Body of pancreas (tissue), 4 donors: ENCODE data around the gene NSMCE1. TPM values are rescaled to one million over a fixed set of nuclear protein-coding genes. Genes with fewer than 3 reads are reported as not detected.

Experiments used
- ATAC-seq: fragments of 150-250 bp; one replicate; pipeline ENCODE4 v1.9.1; 2016
- DNase-seq, 4 donors: peaks; one replicate each; pipeline ENCODE4 v3.0.0-alpha.2; 2019
- H3K27ac ChIP-seq, 4 donors: fragments of 200-600 bp; sonication (generic); 1 replicate in 3 of 4; 2 replicates in 1 of 4; pipeline versions ENCODE4 v1.5.1 to v1.6.1; 2016 to 2019; ENCODE audit warnings: mild to moderate bottlenecking in 1 of 4, mixed read lengths in 1 of 4, moderate library complexity in 1 of 4
- H3K27me3 ChIP-seq, 2 donors: fragments of 200-600 bp; sonication (generic); one replicate each; pipeline ENCODE4 v1.6.0; 2016; ENCODE audit warnings: mild to moderate bottlenecking in 1 of 2
- H3K36me3 ChIP-seq, 2 donors: fragments of 200-600 bp; sonication (generic); replicated peaks in 1 of 2; 2 replicates each; pipeline ENCODE4 v1.5.1; 2016; ENCODE audit warnings: low read depth in 2 of 2; ENCODE audit not compliant: insufficient read depth in 1 of 2
- H3K4me1 ChIP-seq: fragments of 200-600 bp; sonication (generic); one replicate; pipeline ENCODE4 v1.6.0; 2016
- H3K4me3 ChIP-seq, 2 donors: fragments of 200-600 bp; sonication (generic); 1 replicate in 1 of 2; 2 replicates in 1 of 2; pipeline ENCODE4 v1.5.1; 2016 to 2019
- H3K9me3 ChIP-seq, 3 donors: fragments of 200-600 bp; sonication (generic); 1 replicate in 2 of 3; 2 replicates in 1 of 3; pipeline ENCODE4 v1.5.1; 2016
- POLR2A ChIP-seq, 3 donors: fragments of 450-650 bp; IDR thresholded peaks; one replicate each; pipeline ENCODE4 v1.6.1; 2016; ENCODE audit warnings: antibody characterized with exemption in 3 of 3, mild to moderate bottlenecking in 2 of 3
- WGBS, 2 donors: methylation state at CpG; one replicate each; pipeline ENCODE4 v1.1.5; 2017; 5-methylcytosine and 5-hydroxymethylcytosine counted together
- intact Hi-C: fragments of 100-400 bp; cut with DNase I; formaldehyde crosslinking; loops from one replicate; pipeline ENCODE4 v1.15.1; 2023
- total RNA-seq, 2 donors: library from RNA; depleted of rRNA; stranded (reverse); fragments of >200 nt; gene quantifications; one replicate each; pipeline ENCODE4 v1.1.0, GENCODE V29; 2016
- TF ChIP-seq, protein P1 (sequence below), 7 experiments: fragments of 450-650 bp in 4 of 7; fragments of 200-600 bp in 3 of 7; sonication (generic) in 3 of 7; IDR thresholded peaks; one replicate each; pipeline ENCODE4 v1.5.1; 2016 to 2019; ENCODE audit warnings: antibody characterized with exemption in 7 of 7

Gene NSMCE1
- total RNA-seq, 2 donors from 2014 or later = 20.1 to 29.1 TPM

DNA sequence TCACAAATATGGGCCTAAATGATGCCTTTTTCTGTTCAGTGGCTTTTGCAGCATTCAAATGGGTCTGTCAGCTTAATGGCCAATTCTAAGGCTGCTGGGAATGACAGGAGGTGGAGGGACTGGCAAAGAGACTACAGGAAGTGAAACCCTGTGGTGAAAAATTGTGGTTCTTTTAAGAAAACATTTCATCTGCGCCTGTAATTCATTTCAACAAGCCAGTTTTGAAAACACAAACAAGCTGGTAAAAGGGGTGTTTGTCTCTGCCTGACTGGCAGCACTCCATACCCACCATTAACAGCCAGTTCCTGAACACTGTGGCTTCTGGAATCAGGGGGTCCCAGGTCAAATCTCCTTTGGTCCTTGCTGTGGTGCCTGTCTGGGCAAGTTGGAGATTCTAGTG lies 68.8 kb downstream of the NSMCE1 start:
- H3K27me3 ChIP-seq = no peaks in the 10 kb centered on the region
- H3K4me3 ChIP-seq = no peak overlapping the region
- intact Hi-C loops = no loop called here
- ATAC-seq (no peak), DNase-seq (no peak)
- peaks cover 16% of the 10 kb centered on the region for H3K4me1 ChIP-seq
- no peaks in the 10 kb centered on the region for H3K9me3 ChIP-seq
- no peaks in the 10 kb centered on the region for H3K36me3 ChIP-seq
- WGBS, 2 donors = 44 to 63% methylated on average over 1 of the region's 1 CpG
- no peak for TF ChIP-seq POLR2A (IDR thresholded peaks at IDR 0.05)
- TF ChIP-seq, protein P1, sequence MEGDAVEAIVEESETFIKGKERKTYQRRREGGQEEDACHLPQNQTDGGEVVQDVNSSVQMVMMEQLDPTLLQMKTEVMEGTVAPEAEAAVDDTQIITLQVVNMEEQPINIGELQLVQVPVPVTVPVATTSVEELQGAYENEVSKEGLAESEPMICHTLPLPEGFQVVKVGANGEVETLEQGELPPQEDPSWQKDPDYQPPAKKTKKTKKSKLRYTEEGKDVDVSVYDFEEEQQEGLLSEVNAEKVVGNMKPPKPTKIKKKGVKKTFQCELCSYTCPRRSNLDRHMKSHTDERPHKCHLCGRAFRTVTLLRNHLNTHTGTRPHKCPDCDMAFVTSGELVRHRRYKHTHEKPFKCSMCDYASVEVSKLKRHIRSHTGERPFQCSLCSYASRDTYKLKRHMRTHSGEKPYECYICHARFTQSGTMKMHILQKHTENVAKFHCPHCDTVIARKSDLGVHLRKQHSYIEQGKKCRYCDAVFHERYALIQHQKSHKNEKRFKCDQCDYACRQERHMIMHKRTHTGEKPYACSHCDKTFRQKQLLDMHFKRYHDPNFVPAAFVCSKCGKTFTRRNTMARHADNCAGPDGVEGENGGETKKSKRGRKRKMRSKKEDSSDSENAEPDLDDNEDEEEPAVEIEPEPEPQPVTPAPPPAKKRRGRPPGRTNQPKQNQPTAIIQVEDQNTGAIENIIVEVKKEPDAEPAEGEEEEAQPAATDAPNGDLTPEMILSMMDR (IDR thresholded peaks at IDR 0.05) = no peak
- H3K27ac ChIP-seq = peak overlapping the region in 1 of 4 donors; percentile 26

DNA sequence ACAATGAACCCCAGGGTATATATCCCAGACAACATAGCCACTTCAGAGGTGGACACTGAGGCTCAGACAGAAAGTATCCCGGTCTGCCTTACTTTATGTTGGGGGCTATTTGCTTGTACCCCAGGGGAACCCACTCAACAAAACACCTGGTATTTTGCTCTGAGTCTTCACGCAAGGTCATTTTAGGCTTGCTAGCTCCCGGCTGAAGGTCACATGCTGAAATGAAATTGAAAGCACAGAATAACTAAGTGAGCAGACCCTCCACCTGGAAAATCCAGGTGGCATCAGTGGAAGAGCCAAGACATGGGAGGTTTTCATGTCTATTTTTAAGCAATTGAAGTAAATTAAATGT lies 69.4 kb downstream of the NSMCE1 start:
- 58 to 62% methylated on average over 3 of the region's 3 CpGs for WGBS, 2 donors
- no peaks in the 10 kb centered on the region for H3K36me3 ChIP-seq
- intact Hi-C loops = no loop called here
- H3K4me3 ChIP-seq = no peak overlapping the region
- no peaks in the 10 kb centered on the region for H3K27me3 ChIP-seq
- no peak overlapping the region for H3K27ac ChIP-seq
- no peak for ATAC-seq
- DNase-seq = no peak
- H3K9me3 ChIP-seq = no peaks in the 10 kb centered on the region
- TF ChIP-seq, protein P1 (IDR thresholded peaks at IDR 0.05) = no peak
- TF ChIP-seq POLR2A (IDR thresholded peaks at IDR 0.05) = no peak
- H3K4me1 ChIP-seq = peaks cover 11% of the 10 kb centered on the region

DNA sequence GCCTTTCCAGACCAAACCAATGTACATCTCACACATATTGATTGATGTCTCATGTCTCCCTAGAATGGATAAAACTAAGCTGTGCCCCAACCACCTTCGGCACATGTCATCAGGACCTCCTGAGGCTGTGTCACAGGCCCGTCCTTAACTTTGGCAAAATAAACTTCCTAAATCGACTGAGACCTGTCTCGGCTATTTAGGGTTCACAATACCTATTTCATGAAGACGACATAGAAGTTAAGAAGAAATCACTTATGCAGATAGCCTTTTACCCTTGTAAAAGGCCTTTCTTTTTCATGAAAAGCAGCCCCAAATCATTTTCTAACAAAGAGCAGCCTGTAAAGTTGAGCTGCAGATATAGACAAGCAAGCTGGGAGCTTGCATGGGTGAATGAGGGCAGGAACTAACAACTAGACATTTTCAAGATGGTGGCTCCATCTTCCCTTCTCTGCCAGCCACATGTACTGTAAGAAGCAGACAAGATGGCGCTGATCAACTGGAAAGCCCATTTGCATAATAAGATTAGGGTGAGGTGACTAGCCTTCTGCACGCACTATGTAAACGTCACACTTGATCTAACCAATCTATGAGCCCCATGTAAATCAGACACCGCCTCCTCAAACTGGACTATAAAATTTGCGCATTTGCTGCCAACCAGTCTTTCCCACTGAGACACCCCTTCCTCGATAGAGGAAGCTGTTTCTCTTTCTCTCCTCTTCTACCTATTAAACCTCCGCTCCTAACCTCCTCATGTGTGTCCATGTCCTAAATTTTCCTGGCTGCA lies 69.9 kb downstream of the NSMCE1 start:
- Histone ChIP-seq H3K4me1 (peaks cover 8% of the 10 kb centered on the region), H3K36me3 (no peaks in the 10 kb centered on the region), H3K27ac (no peak overlapping the region), H3K9me3 (no peaks in the 10 kb centered on the region), H3K4me3 (no peak overlapping the region), H3K27me3 (no peaks in the 10 kb centered on the region)
- intact Hi-C loops = no loop called here
- no peak for DNase-seq
- 88 to 90% methylated on average over 12 of the region's 12 CpGs for WGBS, 2 donors
- TF ChIP-seq POLR2A (IDR thresholded peaks at IDR 0.05) = no peak
- TF ChIP-seq, protein P1 (IDR thresholded peaks at IDR 0.05) = no peak
- ATAC-seq = no peak

DNA sequence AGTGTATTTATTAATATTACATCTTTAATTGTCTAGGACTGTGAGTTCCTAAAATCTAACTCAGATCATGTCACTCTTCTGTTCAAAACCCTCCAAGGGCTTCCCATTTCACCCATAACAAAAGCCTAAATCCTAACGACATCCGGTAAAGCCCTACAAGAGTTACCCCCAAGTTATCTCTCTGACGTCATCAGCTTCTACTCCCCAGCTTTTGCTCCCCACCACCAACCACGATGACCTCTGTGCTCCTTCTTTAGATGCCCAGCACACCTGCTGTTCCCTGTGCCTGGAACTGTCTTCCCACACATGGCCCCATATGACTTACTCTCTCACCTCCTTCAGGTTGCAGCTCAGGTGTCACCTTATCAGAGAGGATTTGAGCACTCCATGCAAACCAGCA lies 71.6 kb downstream of the NSMCE1 start:
- no peak for ATAC-seq
- WGBS, 2 donors = 65 to 75% methylated on average over 4 of the region's 4 CpGs
- Histone ChIP-seq H3K4me1 (no peaks in the 10 kb centered on the region), H3K27me3 (no peaks in the 10 kb centered on the region), H3K9me3 (no peaks in the 10 kb centered on the region), H3K36me3 (no peaks in the 10 kb centered on the region), H3K4me3 (no peak overlapping the region), H3K27ac (no peak overlapping the region)
- DNase-seq = no peak
- intact Hi-C loops = no loop called here
- TF ChIP-seq, protein P1 (IDR thresholded peaks at IDR 0.05) = no peak
- no peak for TF ChIP-seq POLR2A (IDR thresholded peaks at IDR 0.05)
